ENCODE results near the gene ADD3. TPM values are rescaled to one million over a fixed set of nuclear protein-coding genes. Genes with fewer than 3 reads are reported as not detected.

The ADD3 gene
- total and polyA plus RNA-seq, 2 of the 13 experiments (the other 11 are each of a cell fraction or from before 2014, with no cell fraction given): 44.7 to 57.5 TPM

- CTCF ChIA-PET (ENCODE audit: low intra/inter-chr PET ratio, low total read pairs): no interaction called here
- in situ Hi-C loops (cut with HindIII; ENCODE audit: extremely low pct_ligation_motif_present, low pct_unique_long_range_greater_than_20kb): no loop called here
- no peak for FAIRE-seq
- TF ChIP-seq, protein P1, sequence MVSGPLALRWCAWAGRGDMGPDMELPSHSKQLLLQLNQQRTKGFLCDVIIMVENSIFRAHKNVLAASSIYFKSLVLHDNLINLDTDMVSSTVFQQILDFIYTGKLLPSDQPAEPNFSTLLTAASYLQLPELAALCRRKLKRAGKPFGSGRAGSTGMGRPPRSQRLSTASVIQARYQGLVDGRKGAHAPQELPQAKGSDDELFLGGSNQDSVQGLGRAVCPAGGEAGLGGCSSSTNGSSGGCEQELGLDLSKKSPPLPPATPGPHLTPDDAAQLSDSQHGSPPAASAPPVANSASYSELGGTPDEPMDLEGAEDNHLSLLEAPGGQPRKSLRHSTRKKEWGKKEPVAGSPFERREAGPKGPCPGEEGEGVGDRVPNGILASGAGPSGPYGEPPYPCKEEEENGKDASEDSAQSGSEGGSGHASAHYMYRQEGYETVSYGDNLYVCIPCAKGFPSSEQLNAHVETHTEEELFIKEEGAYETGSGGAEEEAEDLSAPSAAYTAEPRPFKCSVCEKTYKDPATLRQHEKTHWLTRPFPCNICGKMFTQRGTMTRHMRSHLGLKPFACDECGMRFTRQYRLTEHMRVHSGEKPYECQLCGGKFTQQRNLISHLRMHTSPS (CRISPR knock-in tag; IDR thresholded peaks at IDR 0.05; ENCODE audit: low read depth): no peak
- TF ChIP-seq SIX1 (CRISPR knock-in tag; IDR thresholded peaks at IDR 0.05; ENCODE audit: borderline replicate concordance) (no peak), JARID2 (CRISPR knock-in tag; IDR thresholded peaks at IDR 0.05; ENCODE audit: insufficient replicate concordance) (no peak), ZBTB40 (IDR thresholded peaks at IDR 0.05) (no peak), ZBTB40 (CRISPR knock-in tag; IDR thresholded peaks at IDR 0.05) (no peak)
- TF ChIP-seq, protein P2, sequence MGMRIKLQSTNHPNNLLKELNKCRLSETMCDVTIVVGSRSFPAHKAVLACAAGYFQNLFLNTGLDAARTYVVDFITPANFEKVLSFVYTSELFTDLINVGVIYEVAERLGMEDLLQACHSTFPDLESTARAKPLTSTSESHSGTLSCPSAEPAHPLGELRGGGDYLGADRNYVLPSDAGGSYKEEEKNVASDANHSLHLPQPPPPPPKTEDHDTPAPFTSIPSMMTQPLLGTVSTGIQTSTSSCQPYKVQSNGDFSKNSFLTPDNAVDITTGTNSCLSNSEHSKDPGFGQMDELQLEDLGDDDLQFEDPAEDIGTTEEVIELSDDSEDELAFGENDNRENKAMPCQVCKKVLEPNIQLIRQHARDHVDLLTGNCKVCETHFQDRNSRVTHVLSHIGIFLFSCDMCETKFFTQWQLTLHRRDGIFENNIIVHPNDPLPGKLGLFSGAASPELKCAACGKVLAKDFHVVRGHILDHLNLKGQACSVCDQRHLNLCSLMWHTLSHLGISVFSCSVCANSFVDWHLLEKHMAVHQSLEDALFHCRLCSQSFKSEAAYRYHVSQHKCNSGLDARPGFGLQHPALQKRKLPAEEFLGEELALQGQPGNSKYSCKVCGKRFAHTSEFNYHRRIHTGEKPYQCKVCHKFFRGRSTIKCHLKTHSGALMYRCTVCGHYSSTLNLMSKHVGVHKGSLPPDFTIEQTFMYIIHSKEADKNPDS (CRISPR knock-in tag; IDR thresholded peaks at IDR 0.05): no peak
Measured at GRCh38 chr10:110105873-110106272, 98.1 kb downstream of the ADD3 start.

More at GRCh38 chr10:110105873-110106272, 98.1 kb downstream of the ADD3 start:
- Histone ChIP-seq H3K27ac (ENCODE audit: extremely low read length, insufficient read depth, low read length) (no peak overlapping the region), H2AFZ (ENCODE audit: low read length) (no peak overlapping the region), H3K4me3 (replicated peaks in 1 of 3; ENCODE audit: insufficient read depth in 1 of 3, low read depth in 2 of 3, low read length in 3 of 3) (no peak overlapping the region), H3K4me1 (ENCODE audit: insufficient read depth, low read length) (no peaks in the 10 kb centered on the region), H3K9me3 (ENCODE audit: low read length) (no peaks in the 10 kb centered on the region), H4K20me1 (ENCODE audit: insufficient read depth, low read length) (no peaks in the 10 kb centered on the region), H3K4me2 (ENCODE audit: low read depth, low read length) (no peak overlapping the region), H3K27me3 (ENCODE audit: control insufficient read depth in 1 of 2, insufficient read depth in 2 of 2, low read length in 2 of 2) (no peaks in the 10 kb centered on the region), H3K79me2 (ENCODE audit: insufficient read depth, low read length) (no peaks in the 10 kb centered on the region), H3K9ac (ENCODE audit: insufficient read depth, low read depth, low read length) (no peak overlapping the region), H3K36me3 (replicated peaks in 1 of 2; ENCODE audit: control insufficient read depth in 1 of 2, insufficient read depth in 2 of 2, low read length in 2 of 2) (peaks cover 3 to 21% of the 10 kb centered on the region in 2 experiments; a peak in 3 of 5 replicates)
- POLR2A ChIA-PET: no interaction called here
- BruUV-seq (replicated peaks): no TSS peak
- intact Hi-C loops (cut with micrococcal nuclease; ENCODE audit: unreplicated experiment): no loop called here
- DNase-seq (ENCODE audit: low spot score): no peak
- ATAC-seq: no peak

Data from HepG2 (cell line).